GM18867 (cell line): Measurements from ENCODE around the gene CDKAL1.
"Not testable (repeated sequence)": the region's sequence is repeated elsewhere in the genome, so short reads cannot be mapped to it uniquely, and the experiment has no call there.

Experiments
- ATAC-seq: cut with Tn5 transposase; IDR thresholded peaks from one replicate; pipeline ENCODE4 v1.9.1; 2021; ENCODE audit warnings: mild to moderate bottlenecking, moderate library complexity; ENCODE audit not compliant: unreplicated experiment

The CDKAL1 gene

GRCh38 chr6:20909621-20910020, 375.4 kb downstream of the CDKAL1 start:
- ATAC-seq: no peak

GRCh38 chr6:20911712-20912111, 377.5 kb downstream of the CDKAL1 start:
- no peak for ATAC-seq

GRCh38 chr6:20915156-20915555, 380.9 kb downstream of the CDKAL1 start:
- ATAC-seq: no peak

- ATAC-seq: no peak
Observed at GRCh38 chr6:20915626-20916025, 381.4 kb downstream of the CDKAL1 start.

GRCh38 chr6:20916086-20916485, 381.8 kb downstream of the CDKAL1 start:
- no peak for ATAC-seq

GRCh38 chr6:20918868-20919267, 384.6 kb downstream of the CDKAL1 start:
- ATAC-seq: peak; percentile 42

- ATAC-seq: peak; percentile 88
Observed at GRCh38 chr6:20919677-20920385, 385.6 kb downstream of the CDKAL1 start.

GRCh38 chr6:20921578-20921977, 387.3 kb downstream of the CDKAL1 start:
- ATAC-seq: no peak

GRCh38 chr6:20922743-20923142, 388.5 kb downstream of the CDKAL1 start:
- no peak for ATAC-seq

GRCh38 chr6:20924094-20924493, 389.8 kb downstream of the CDKAL1 start:
- not testable (repeated sequence) for ATAC-seq

GRCh38 chr6:20924911-20925543, 390.8 kb downstream of the CDKAL1 start:
- no peak for ATAC-seq

- no peak for ATAC-seq
Observed at GRCh38 chr6:20927130-20927860, 393.0 kb downstream of the CDKAL1 start.

GRCh38 chr6:20929283-20929682, 395.0 kb downstream of the CDKAL1 start:
- ATAC-seq: no peak

- no peak for ATAC-seq
Observed at GRCh38 chr6:20931093-20931492, 396.8 kb downstream of the CDKAL1 start.

GRCh38 chr6:20931772-20932171, 397.5 kb downstream of the CDKAL1 start:
- no peak for ATAC-seq

GRCh38 chr6:20932284-20932683, 398.0 kb downstream of the CDKAL1 start:
- no peak for ATAC-seq

- ATAC-seq: no peak
Observed at GRCh38 chr6:20933057-20933788, 399.0 kb downstream of the CDKAL1 start.

GRCh38 chr6:20936949-20937348, 402.7 kb downstream of the CDKAL1 start:
- ATAC-seq: no peak

- ATAC-seq: no peak
Observed at GRCh38 chr6:20939161-20939775, 405.0 kb downstream of the CDKAL1 start.

- ATAC-seq: no peak
Observed at GRCh38 chr6:20943040-20943627, 408.9 kb downstream of the CDKAL1 start.
